GM12878 (cell line): Measurements from ENCODE around the gene ACVR2A. TPM values are rescaled to one million over a fixed set of nuclear protein-coding genes. Genes with fewer than 3 reads are reported as not detected.

Experiments used
- ATF2 ChIP-seq: IDR thresholded peaks from 2 replicates; pipeline ENCODE4 v1.6.1; 2012; ENCODE audit warnings: low read length, inconsistent platforms
- BMI1 ChIP-seq: fragments of 450-650 bp; IDR thresholded peaks from 2 replicates; pipeline ENCODE4 v1.6.1; 2016; ENCODE audit warnings: mild to moderate bottlenecking, moderate library complexity, borderline replicate concordance
- BRCA1 ChIP-seq: IDR thresholded peaks from 2 replicates; pipeline ENCODE4 v1.6.1; 2011; ENCODE audit warnings: low read depth, low read length, improper control_type of control experiment
- CUX1 ChIP-seq: IDR thresholded peaks from 2 replicates; pipeline ENCODE4 v1.6.1; 2012; ENCODE audit warnings: improper control_type of control experiment, low read depth, low read length; ENCODE audit not compliant: insufficient replicate concordance
- GABPA ChIP-seq: IDR thresholded peaks from 2 replicates; pipeline ENCODE4 v1.6.1; 2014; ENCODE audit warnings: antibody characterized with exemption, low read depth, mild to moderate bottlenecking, inconsistent platforms
- HDAC2 ChIP-seq: fragments of 200-600 bp; sonication (generic); IDR thresholded peaks from 2 replicates; pipeline ENCODE4 v1.6.1; 2017
- JUNB ChIP-seq: IDR thresholded peaks from 2 replicates; pipeline ENCODE4 v1.6.1; 2016; ENCODE audit warnings: antibody characterized with exemption, mild to moderate bottlenecking
- LARP7 ChIP-seq: fragments of 450-650 bp; IDR thresholded peaks from 2 replicates; pipeline ENCODE4 v1.6.1; 2017; ENCODE audit warnings: mild to moderate bottlenecking
- PRDM15 ChIP-seq: fragments of 450-650 bp; formaldehyde crosslinking; IDR thresholded peaks from 2 replicates; pipeline ENCODE4 v1.4.0; 2020; ENCODE audit warnings: mild to moderate bottlenecking, moderate library complexity
- RAD21 ChIP-seq: IDR thresholded peaks from 2 replicates; pipeline ENCODE4 v1.6.1; 2011; ENCODE audit warnings: mild to moderate bottlenecking, low read depth, low read length, moderate library complexity; ENCODE audit not compliant: insufficient read depth
- SIX5 ChIP-seq: IDR thresholded peaks from 2 replicates; pipeline ENCODE4 v1.6.1; 2011; ENCODE audit warnings: mild to moderate bottlenecking, low read depth, low read length, moderate library complexity; ENCODE audit not compliant: severe bottlenecking
- SMAD5 ChIP-seq: IDR thresholded peaks from 2 replicates; pipeline ENCODE4 v1.6.1; 2016; ENCODE audit warnings: antibody characterized with exemption, low read depth
- SREBF1 ChIP-seq: IDR thresholded peaks from 2 replicates; pipeline ENCODE4 v1.6.1; 2012; ENCODE audit warnings: mild to moderate bottlenecking, low read length
- TAF1 ChIP-seq: IDR thresholded peaks from 2 replicates; pipeline ENCODE4 v1.6.1; 2011; ENCODE audit warnings: mild to moderate bottlenecking, low read depth, low read length, borderline replicate concordance
- TARDBP ChIP-seq: IDR thresholded peaks from 2 replicates; pipeline ENCODE4 v1.6.1; 2016; ENCODE audit warnings: borderline replicate concordance
- TCF7 ChIP-seq: IDR thresholded peaks from 2 replicates; pipeline ENCODE4 v1.6.1; 2014; ENCODE audit warnings: antibody characterized with exemption, borderline replicate concordance
- USF2 ChIP-seq: IDR thresholded peaks from 2 replicates; pipeline ENCODE4 v1.6.1; 2011; ENCODE audit warnings: low read depth, low read length, improper control_type of control experiment, borderline replicate concordance
- YBX1 ChIP-seq: fragments of 450-650 bp; IDR thresholded peaks from 2 replicates; pipeline ENCODE4 v1.6.1; 2016; ENCODE audit warnings: antibody characterized with exemption
- YY1 ChIP-seq: IDR thresholded peaks from 2 replicates; pipeline ENCODE4 v1.6.1; 2011; ENCODE audit warnings: low read depth, mild to moderate bottlenecking, low read length
- ZNF24 ChIP-seq: fragments of 450-650 bp; IDR thresholded peaks from 2 replicates; pipeline ENCODE4 v1.6.1; 2017; ENCODE audit warnings: antibody characterized with exemption, mild to moderate bottlenecking
- ZNF384 ChIP-seq: IDR thresholded peaks from 2 replicates; pipeline ENCODE4 v1.6.1; 2012; ENCODE audit warnings: low read depth, mild to moderate bottlenecking, low read length, improper control_type of control experiment, borderline replicate concordance
- ZSCAN29 ChIP-seq: fragments of 450-650 bp; IDR thresholded peaks from 2 replicates; pipeline ENCODE4 v1.6.1; 2017; ENCODE audit warnings: mild to moderate bottlenecking, moderate library complexity
- polyA plus RNA-seq, 11 experiments: library from polyadenylated mRNA; depleted of rRNA in 4 of 11; unstranded in 6 of 11; stranded (reverse) in 5 of 11; fragments of >200 nt; fragmentation: Nextera tagmentation in 4 of 11; fragmentation: Illumina TruSeq in 1 of 11; extraction: Ambion mirVana in 4 of 11; extraction: Trizol in 1 of 11; gene quantifications; 1 replicate in 1 of 11; 2 replicates in 10 of 11; pipeline versions ENCODE4 v1.2.1 to v1.2.3, GENCODE V29; 2011 to 2016; ENCODE audit warnings: inconsistent platforms in 2 of 11, missing spikeins in 2 of 11, low read depth in 1 of 11
- total RNA-seq, 4 experiments: library from RNA; depleted of rRNA in 3 of 4; stranded (reverse); fragments of >200 nt in 3 of 4; fragmentation: Illumina TruSeq in 1 of 4; extraction: Trizol in 1 of 4; gene quantifications; 2 replicates each; pipeline versions ENCODE4 v1.2.1 to v1.2.3, GENCODE V29; 2013 to 2021

ACVR2A gene
- total and polyA plus RNA-seq, 10 of the 15 experiments (the other 5 are each of a cell fraction or from before 2014, with no cell fraction given): 0.42 to 3.0 (median 1.7) TPM

GRCh38 chr2:147845411-147845971, 662 bp downstream of the ACVR2A start (continued):
- TF ChIP-seq PRDM15: no peak
- TF ChIP-seq HDAC2: no peak
- no peak for TF ChIP-seq SIX5
- no peak for TF ChIP-seq ZSCAN29
- no peak for TF ChIP-seq TARDBP
- TF ChIP-seq GABPA: no peak
- 0 out of 2 replicates have a peak, but pooled peaks have one; percentile 37 for TF ChIP-seq TAF1
- TF ChIP-seq JUNB: no peak
- no peak for TF ChIP-seq RAD21
- no peak for TF ChIP-seq CUX1
- TF ChIP-seq ZNF384: no peak
- no peak; the same call in 1 of the 2 replicates for TF ChIP-seq BMI1
- TF ChIP-seq TCF7: no peak
- no peak for TF ChIP-seq ATF2
- no peak for TF ChIP-seq USF2
- TF ChIP-seq YY1: no peak
- TF ChIP-seq YBX1: no peak
- no peak for TF ChIP-seq SMAD5
- no peak for TF ChIP-seq BRCA1
- TF ChIP-seq LARP7: no peak
- TF ChIP-seq ZNF24: no peak
- no peak for TF ChIP-seq SREBF1
